Esophagus mucosa (tissue), 1 donor: Measurements from ENCODE around the gene AZIN2. TPM values are rescaled to one million over a fixed set of nuclear protein-coding genes. Genes with fewer than 3 reads are reported as not detected.
"Not testable (repeated sequence)": the region's sequence is repeated elsewhere in the genome, so short reads cannot be mapped to it uniquely, and the experiment has no call there.

Experiments
- ATAC-seq: fragments of 200-7000 bp; cut with Tn5 transposase; one replicate; pipeline ENCODE4 v1.9.1; 2020
- total RNA-seq: library from RNA; stranded (reverse); gene quantifications from one replicate; pipeline ENCODE4 v1.2.4, GENCODE V29; 2023
- donor health status: DM: yes; HTN: yes; CAD: no.

Gene AZIN2
- 1.4 TPM for total RNA-seq

- ATAC-seq: peak; percentile 98
These were observed at the start of gene AZIN2 for GRCh38 chr1:33080885-33081553. AZIN2 (plus strand) TSS chr1:33081153; CDS start chr1:33082250, 1,097 bp downstream.

- no peak for ATAC-seq
These were observed 49.4 kb upstream of the AZIN2 start for GRCh38 chr1:33031506-33031905.

GRCh38 chr1:33032126-33032869 lies 48.7 kb upstream of the AZIN2 start:
- no peak for ATAC-seq

- ATAC-seq: peak; percentile 42
These were observed 44.9 kb upstream of the AZIN2 start for GRCh38 chr1:33036051-33036525.

- ATAC-seq: peak; percentile 99
These were observed 44.1 kb upstream of the AZIN2 start, which contains the start of gene AK2 for GRCh38 chr1:33036526-33037503. AK2 (minus strand) TSS chr1:33036883; CDS start chr1:33036828, 55 bp downstream.

GRCh38 chr1:33039840-33040239 lies 41.1 kb upstream of the AZIN2 start:
- ATAC-seq: no peak

GRCh38 chr1:33041026-33041425 lies 39.9 kb upstream of the AZIN2 start:
- no peak for ATAC-seq

GRCh38 chr1:33042831-33043230 lies 38.1 kb upstream of the AZIN2 start:
- no peak for ATAC-seq

GRCh38 chr1:33043267-33044092 lies 37.5 kb upstream of the AZIN2 start:
- ATAC-seq: no peak

GRCh38 chr1:33045246-33045645 lies 35.7 kb upstream of the AZIN2 start:
- no peak for ATAC-seq

- no peak for ATAC-seq
These were observed 35.1 kb upstream of the AZIN2 start for GRCh38 chr1:33045814-33046213.

- ATAC-seq: not testable (repeated sequence)
These were observed 34.7 kb upstream of the AZIN2 start for GRCh38 chr1:33046234-33046633.

GRCh38 chr1:33047290-33047689 lies 33.7 kb upstream of the AZIN2 start:
- no peak for ATAC-seq

GRCh38 chr1:33047839-33048305 lies 33.1 kb upstream of the AZIN2 start:
- ATAC-seq: no peak

GRCh38 chr1:33048426-33048825 lies 32.5 kb upstream of the AZIN2 start:
- no peak for ATAC-seq

GRCh38 chr1:33049371-33049770 lies 31.6 kb upstream of the AZIN2 start:
- no peak for ATAC-seq

GRCh38 chr1:33050221-33051076 lies 30.5 kb upstream of the AZIN2 start:
- ATAC-seq: peak; percentile 79

- peak; percentile 82 for ATAC-seq
These were observed 25.5 kb upstream of the AZIN2 start for GRCh38 chr1:33055210-33056008.

GRCh38 chr1:33056426-33056825 lies 24.5 kb upstream of the AZIN2 start:
- ATAC-seq: no peak

- no peak for ATAC-seq
These were observed 23.9 kb upstream of the AZIN2 start for GRCh38 chr1:33057095-33057494.
